Measurements from ENCODE around the gene PIANP.
"Not testable (repeated sequence)": the region's sequence is repeated elsewhere in the genome, so short reads cannot be mapped to it uniquely, and the experiment has no call there.

PIANP gene, protein sequence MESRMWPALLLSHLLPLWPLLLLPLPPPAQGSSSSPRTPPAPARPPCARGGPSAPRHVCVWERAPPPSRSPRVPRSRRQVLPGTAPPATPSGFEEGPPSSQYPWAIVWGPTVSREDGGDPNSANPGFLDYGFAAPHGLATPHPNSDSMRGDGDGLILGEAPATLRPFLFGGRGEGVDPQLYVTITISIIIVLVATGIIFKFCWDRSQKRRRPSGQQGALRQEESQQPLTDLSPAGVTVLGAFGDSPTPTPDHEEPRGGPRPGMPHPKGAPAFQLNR

DNA sequence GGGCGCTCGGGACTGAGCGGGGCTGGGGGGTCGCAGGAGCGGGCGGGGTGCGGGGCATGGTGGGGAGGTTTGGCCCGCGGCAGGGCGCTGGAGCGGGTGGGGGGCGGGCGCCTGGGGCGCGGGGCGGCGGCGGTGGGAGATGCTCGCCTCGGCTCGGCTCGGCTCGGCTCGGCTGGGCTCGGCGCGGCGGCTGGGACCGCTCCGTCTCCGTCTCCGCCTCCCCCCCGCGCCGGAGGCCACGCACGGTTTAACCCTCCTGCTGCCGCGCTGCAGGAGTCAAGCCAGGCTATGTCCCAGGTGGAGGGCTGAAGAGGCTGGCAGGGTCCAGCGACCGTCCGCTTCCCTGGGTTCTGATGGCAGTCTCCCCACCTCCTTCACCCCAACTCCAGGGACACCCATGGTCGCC lies at the start of gene PIANP:
TSS of gene PIANP (minus strand) at position 170 of the 406 bp plus-strand sequence. CDS start 2,754 bp downstream, outside the sequence.
- DNase-seq = no peak

DNA sequence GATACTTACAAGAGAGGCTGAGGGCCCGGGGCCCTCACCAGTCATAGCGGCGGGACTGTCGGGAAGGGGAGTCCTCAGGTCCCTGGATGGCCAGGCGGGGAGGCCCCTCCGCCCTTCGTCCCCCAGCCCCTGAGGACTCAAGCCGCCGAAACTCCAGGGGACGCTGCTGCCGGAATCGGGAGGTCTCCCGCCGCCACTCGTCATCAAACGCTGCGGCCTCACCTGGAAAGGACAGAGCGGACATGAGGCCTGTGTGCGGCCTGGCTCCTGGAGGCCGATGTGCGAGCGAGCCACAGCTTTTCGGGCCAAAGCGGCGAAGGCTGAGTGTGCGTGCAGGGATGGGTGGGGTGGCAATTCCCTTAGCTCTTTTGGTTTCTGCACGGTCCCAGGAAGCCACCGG lies 48.1 kb upstream of the PIANP start:
- DNase-seq = no peak

DNA sequence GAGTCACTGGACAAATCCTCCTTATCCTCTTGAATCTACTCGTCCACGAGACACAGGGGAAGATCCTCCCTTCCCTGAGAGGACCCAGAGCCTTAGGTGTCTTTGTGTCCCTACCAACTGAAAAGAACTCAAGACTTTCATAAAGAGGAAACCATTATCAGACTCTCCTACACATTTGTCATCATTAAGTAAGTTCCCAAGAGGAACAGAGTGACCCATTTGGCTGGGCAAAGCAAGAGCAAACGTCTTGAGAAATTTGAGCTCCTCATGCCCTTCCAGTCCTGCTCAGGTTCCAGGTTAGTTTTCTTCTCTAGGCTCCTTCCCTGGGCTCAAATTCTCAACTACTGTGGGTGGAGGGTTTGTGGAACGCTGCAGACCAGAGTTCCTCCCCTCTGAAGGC lies 46.6 kb upstream of the PIANP start:
- DNase-seq = no peak

DNA sequence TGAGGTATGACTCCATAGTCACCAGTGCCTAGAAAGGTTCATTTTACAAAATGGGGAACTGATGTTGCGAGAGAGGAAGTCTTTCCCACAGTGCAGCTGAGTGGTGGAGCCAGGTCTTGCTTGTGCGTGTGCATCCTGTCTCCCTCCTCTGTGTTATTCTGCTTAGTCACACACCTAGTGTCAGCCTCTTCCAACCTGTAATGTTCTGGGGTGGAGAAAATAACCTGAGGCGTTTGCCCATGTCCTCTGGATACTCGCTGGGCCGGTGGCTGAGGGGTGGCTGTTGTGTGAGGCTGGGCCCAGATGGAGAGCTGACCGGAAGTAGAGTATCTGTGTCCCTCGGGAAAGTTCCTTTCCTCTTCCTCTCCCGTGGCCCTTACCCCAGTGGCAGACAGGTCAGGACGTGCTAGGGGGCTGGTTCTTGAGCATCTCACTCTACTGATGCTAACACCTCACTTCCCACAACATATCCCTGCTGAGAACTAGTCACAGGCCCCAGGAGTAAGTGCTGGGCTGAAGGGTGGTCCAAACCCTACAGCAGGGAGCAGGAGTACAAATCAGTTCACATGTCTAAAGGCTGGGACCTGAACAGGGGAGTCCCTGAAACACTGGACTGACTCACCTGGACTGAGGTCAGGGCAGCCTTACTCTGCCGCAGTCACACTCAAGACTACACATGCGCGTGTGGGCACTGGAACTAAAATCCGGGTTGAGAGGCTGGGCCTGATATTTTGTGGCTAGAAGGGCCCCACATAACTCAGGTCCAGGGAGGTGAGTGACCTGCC lies 45.3 kb upstream of the PIANP start:
- DNase-seq = no peak

DNA sequence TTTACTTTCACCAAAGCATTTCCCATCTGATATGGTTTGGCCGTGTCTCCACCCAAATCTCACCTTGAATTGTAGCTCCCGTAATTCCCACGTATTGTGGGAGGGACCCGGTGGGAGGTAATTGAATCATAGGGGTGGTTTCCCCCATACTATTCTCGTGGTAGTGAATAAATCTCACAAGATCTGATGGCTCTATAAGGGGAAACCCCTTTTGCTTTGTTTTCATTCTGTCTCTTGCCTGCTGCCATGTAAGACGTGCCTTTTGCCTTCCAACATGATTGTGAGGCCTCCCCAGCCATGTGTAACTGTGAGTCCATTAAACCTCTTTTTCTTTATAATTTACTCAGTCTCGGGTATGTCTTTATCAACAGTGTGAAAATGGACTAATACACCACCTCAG lies 42.7 kb upstream of the PIANP start:
- not testable (repeated sequence) for DNase-seq

DNA sequence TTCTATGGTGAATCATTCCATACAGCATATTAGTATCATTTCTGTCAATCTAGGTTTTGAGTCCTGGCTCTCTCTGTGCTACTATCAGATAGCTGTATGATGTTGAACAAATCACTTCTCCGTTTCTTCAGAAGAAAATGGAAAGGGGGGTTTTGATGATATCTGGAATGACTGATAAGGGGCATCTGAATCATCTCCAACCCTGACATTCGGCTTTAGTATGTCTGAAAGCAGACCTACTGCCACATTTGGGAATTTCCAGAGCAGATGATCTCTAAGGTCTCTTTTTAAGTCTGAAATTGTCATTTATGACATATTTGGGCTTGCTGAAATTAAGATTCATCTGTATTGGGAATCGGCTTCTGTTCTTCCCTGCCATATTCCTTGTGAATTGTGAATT lies 42.2 kb upstream of the PIANP start:
- DNase-seq = no peak

DNA sequence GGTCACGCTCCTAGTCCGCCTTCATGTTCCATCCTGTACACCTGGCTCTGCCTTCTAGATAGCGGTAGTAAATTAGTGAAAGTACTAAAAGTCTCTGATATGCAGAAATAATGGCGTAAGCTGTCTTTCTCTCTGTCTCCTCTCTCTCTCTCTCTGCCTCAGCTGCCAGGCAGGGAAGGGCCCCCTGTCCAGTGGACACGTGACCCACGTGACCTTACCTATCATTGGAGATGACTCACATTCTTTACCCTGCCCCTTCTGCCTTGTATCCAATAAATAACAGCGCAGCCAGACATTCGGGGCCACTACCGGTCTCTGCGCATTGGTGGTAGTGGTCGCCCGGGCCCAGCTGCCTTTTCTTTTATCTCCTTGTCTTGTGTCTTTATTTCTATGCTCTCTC lies 41.5 kb upstream of the PIANP start:
- not testable (repeated sequence) for DNase-seq

DNA sequence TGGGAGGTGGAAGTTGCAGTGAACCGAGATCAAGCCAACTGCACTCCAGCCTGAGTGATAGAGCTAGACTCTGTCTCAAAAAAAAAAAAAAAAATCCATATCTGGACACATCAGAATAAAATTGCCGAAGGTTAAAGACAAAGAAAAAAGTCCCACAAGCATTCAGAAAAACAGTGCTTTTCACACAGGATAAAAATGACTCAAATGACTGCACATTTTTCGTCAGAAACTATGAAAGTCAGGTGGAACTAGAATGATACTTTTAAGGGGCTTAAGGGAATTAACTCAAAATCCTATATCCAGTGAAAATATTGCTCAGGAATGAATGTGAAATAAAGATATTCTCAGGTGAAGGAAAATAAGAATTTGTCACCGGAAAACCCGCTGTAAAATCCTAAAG lies 36.1 kb upstream of the PIANP start:
- DNase-seq = no peak

DNA sequence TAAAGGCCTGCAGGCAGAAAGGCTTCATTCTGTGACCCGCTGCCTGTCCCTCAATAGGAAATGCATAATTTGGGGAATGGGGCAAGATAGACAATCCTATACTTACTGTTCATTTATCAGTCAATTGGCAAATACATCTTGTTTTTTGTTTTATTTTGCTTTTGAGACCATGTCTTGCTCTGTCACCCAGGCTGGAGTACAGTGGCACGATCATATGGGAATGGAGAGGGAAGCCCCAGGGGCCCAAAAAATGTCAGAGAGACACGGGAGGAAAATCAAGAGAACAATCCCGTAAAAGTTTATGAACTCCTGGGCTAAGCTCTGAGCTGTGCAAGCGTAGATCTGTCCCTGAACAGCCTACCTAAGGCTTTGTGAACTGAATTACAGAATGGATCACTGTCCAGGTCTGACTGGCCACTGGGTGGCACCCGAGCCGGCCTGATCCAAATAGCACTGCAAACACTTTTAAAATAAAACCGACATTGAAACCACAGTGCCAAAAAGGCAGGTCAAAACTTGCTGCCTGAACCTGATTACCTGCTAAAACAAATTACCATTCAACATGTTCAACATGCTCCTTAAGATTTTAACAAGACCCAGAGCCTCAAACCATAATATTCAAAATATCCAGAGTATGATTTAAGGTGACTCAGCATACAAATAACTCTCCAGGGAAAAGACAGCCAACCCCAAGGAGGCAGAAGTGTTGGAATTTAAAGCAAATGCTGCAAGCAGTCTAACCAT lies 35.0 kb upstream of the PIANP start:
- peak; percentile 18 for DNase-seq

DNA sequence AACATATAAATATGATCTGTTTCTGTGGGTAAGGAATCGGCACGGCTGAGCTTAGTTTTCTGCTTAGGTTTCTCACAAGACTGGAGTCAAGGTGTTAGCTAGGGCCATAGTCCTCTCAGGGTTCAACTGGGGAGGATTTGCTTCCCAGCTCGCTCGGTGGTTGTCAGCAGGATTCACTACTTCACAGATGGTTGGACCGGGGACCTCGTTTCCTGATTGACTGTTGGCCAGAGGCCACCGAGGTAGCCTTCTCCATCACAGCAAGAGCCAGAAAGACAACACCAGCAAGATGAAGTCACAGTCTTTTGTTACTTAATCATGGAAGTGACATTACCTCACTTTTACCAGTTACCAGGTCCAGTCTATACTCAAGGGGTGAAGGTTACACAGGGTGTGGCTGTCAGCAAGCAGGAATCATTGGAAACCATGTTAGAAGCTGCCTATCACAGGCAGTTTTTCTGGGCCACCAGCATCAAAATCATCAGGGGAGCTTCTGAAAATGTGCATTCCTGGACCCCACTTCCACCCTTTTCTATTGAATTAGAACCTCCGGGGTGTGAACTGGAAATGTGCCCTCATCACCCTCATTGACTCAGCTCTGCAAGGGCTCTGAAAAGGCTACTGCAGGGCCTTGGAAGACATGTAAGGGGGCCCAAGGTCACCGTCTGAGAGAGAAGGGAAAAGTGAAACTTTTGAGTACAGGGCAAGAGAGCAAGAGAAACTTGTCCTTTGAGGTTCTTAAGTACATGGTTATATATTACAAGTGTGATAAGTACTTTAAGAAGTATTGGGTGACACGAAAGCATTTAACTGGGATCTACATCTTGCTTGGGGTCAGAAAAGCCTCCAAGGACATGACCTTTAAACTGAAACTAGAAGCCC lies 34.1 kb upstream of the PIANP start:
- no peak for DNase-seq

DNA sequence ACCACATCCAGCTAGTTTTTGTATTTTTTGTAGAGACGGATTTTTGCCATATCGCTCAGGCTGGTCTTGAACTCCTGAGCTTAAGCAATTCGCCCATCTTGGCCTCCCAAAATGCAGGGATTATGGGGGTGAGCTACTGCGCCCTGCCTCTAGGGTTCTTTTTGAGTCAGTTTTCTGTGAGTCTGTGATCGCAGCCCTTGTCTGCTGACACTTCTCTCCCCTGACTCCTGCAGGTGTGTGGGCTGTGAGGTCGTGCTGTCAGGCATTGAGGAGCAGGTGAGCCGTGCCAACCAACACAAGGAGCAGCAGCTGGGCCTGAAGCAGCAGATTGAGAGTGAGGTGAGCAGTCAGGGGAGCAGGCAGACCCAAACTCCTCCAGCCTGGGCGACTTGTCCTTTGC lies 29.6 kb upstream of the PIANP start:
- DNase-seq = no peak

DNA sequence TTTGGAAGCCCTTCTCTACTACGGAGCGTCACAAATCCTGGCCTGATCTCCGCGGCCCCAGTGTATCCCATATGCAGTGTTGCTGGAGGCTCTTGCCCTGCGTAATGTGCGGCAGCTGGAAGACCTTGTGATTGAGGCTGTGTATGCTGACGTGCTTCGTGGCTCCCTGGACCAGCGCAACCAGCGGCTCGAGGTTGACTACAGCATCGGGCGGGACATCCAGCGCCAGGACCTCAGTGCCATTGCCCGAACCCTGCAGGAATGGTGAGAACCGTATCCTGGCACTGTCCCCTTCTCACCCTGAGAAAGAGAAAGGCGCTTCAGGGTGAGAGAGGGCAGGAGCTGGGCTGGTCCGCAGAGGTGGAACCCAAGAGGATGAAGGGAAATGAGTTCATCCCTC lies 28.6 kb upstream of the PIANP start:
- no peak for DNase-seq

DNA sequence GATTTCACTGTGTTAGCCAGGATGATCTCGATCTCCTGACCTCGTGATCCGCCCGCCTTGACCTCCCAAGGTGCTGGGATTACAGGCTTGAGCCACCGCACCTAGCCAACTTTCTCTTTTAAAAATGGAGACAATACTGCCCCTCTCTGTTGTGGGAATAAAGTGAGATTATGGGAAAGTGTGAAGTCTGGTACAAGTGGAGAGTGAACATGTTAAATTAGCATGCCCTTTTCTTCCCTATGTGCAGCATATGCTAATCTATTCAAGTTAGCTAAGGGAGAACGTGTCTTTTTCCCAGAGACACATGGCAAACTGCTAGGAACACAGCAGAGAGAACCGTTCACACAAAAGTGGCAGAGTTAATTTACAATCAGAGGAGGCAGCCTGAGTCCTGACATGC lies 24.7 kb upstream of the PIANP start:
- no peak for DNase-seq

DNA sequence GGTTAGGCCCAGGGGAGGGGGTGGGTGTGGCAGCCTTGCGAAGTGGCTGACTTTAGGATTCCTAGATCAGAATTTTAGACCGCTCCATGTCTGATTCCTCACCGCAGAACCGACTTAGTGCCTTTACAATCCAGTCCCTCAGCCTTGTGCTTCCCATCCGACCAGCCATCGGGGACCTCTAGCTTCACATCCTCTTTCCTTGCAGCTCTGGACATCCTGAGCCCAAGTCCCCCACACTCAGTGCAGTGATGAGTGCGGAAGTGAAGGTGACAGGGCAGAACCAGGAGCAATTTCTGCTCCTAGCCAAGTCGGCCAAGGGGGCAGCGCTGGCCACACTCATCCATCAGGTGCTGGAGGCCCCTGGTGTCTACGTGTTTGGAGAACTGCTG lies 23.8 kb upstream of the PIANP start:
- DNase-seq = no peak

DNA sequence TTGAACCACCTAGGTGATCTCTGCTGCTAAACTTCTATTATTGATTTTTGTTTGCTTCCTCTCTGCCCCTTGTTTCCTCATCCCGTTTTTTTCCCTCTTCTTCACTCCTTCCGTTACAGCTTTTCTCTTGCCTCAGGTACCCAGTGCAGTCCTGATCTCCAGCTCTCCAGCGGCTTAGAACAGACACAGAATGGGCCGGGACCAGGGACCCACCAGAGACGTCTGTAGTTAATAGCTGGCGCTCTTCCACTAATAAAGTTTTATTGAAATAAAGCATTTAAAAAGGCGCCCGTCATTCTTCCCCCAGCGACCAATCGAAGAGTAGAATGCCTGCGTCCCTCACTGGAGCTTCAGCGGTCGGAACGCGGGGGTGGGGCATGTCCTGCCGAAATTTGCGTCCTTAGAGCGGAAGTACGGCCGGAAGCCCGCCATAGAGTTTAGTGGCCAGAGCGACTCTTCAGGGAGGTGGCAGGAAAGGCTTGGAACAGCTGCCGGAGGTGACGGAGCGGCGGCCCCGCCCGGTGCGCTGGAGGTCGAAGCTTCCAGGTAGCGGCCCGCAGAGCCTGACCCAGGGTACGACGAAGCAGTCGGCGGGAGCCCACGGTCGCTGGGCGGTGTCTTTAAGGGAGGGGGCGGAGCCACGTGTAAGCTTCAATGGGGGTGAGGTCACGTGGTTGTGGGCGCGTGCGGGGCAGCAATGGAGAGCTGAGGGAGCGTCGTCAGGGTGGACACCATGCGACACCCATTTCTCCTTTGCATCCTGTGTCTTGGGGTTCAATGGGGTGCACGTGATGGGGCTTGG lies 23.2 kb upstream of the PIANP start, which contains the start of gene COPS7A:
TSS of gene COPS7A (plus strand) at position 440 of the 802 bp plus-strand sequence. CDS start 611 bp downstream, outside the sequence.
- DNase-seq = peak; percentile 98

DNA sequence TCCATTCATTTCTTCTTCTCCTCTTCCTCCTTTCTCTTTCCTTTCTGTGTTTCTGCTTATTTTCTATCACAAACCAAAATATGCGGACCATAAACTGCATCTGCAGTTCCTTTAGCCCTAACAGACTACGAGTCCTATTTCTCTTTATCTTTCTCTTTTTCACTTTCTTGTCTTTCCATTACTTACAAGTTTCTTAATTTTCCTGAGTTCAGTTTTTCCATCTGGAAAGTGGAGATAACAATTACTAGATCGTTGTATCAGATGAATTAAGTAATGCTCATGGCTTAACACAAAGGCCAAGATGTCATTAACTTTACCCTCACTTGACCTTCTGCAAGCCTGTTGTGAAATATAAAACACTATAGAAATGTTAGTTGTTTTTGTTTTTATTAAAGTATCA lies 22.2 kb upstream of the PIANP start:
- DNase-seq = no peak

DNA sequence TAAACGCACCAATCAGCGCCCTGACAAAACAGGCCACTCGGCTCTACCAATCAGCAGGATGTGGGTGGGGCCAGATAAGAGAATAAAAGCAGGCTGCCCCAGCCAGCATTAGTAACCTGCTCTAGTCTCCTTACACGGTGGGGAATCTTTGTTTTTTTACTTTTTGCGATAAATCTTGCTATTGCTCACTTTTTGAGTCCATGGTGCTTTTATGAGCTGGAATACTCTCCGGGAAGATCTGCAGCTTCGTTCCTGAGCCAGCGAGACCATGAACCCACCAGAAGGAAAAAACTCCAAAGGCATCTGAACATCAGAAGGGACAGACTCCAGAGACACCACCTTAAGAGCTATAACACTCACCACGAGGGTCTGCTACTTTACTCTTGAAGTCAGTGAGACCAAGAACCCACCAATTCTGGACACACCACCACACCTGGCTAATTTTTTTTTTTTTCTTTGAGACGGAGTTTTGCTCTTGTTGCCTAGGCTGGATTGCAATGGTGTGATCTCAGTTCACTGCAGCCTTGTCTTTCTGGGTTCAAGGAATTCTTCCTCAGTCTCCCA lies 16.3 kb upstream of the PIANP start:
- DNase-seq = no peak

DNA sequence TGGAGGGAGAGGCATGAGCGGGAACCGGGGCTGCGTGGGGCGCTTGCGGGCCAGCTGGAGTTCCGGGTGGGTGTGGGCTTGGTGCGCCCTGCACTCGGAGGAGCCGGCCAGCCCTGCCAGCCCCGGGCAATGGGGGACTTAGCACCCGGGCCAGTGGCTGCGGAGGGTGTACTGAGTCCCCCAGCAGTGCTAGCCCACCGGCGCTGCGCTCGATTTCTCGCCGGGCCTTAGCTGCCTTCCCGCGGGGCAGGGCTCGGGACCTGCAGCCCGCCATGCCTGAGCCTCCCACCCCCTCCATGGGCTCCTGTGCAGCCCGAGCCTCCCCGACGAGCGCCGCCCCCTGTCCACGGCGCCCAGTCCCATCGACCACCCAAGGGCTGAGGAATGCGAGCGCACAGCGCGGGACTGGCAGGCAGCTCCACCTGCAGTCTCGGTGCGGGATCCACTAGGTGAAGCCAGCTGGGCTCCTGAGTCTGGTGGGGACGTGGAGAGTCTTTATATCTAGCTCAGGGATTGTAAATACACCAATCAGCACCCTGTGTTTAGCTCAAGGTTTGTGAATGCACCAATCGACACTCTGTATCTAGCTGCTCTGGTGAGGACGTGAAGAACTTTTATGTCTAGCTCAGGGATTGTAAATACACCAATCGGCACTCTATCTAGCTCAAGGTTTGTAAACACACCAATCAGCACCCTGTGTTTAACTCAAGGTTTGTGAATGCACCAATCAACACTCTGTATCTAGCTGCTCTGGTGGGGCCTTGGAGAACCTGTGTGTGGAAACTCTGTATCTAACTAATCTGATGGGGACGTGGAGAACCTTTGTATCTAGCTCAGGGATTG lies 15.6 kb upstream of the PIANP start:
- DNase-seq = not testable (repeated sequence)

DNA sequence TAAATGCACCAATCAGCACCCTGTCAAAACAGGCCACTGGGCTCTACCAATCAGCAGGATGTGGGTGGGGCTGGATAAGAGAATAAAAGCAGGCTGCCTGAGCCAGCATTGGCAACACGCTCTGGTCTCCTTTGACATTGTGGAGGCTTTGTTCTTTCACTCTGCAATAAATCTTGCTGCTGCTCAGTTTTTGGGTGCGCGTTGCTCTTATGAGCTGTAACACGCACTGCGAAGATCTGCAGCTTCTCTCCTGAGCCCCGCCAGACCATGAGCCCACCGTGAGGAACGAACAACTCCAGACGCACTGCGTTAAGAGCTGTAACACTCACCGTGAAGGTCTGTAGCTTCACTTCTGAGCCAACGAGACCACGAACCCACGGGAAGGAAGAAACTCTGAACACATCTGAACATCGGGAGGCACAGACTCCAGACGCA lies 8.4 kb upstream of the PIANP start:
- no peak for DNase-seq

DNA sequence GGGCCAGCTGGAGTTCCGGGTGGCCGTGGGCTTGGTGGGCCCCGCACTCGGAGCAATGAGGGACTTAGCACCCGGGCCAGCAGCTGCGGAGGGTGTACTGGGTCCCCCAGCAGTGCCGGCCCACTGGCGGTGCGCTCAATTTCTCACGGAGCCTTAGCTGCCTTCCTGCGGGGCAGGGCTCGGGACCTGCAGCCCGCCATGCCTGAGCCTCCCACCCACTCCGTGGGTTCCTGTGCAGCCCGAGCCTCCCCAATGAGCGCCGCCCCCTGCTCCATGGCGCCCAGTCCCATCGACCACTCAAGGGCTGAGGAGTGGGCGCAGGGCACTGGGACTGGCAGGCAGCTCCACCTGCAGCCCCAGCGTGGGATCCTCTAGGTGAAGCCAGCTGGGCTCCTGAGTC lies 7.7 kb upstream of the PIANP start:
- not testable (repeated sequence) for DNase-seq
